Nephron progenitor cell (in vitro differentiated cells): Measurements from ENCODE around the gene SUSD3.
"Not testable (repeated sequence)": the region's sequence is repeated elsewhere in the genome, so short reads cannot be mapped to it uniquely, and the experiment has no call there.

Source experiments
- DNase-seq: peaks from one replicate; pipeline ENCODE4 v3.0.0; 2021
- H3K27ac Mint-ChIP-seq: 2 replicates; pipeline ENCODE4 v1.8.0; 2021; ENCODE audit warnings: mild to moderate bottlenecking, moderate library complexity, mixed read lengths
- H3K27me3 Mint-ChIP-seq: 2 replicates; pipeline ENCODE4 v1.8.0; 2021; ENCODE audit warnings: mild to moderate bottlenecking, low read depth, mixed read lengths; ENCODE audit not compliant: poor library complexity
- H3K36me3 Mint-ChIP-seq: 2 replicates; pipeline ENCODE4 v1.8.0; 2021; ENCODE audit warnings: low read depth, mixed read lengths
- H3K4me1 Mint-ChIP-seq: 2 replicates; pipeline ENCODE4 v1.8.0; 2021; ENCODE audit warnings: mixed read lengths
- H3K4me3 Mint-ChIP-seq: 2 replicates; pipeline ENCODE4 v1.8.0; 2021; ENCODE audit warnings: mild to moderate bottlenecking, moderate library complexity, mixed read lengths
- H3K9me3 Mint-ChIP-seq: 2 replicates; pipeline ENCODE4 v1.8.0; 2021; ENCODE audit warnings: mild to moderate bottlenecking, moderate library complexity, mixed read lengths
- TF ChIP-seq, protein P1 (sequence below): fragments of 200-600 bp; sonication (generic); IDR thresholded peaks from 2 replicates; pipeline ENCODE4 v1.5.0; 2021; ENCODE audit warnings: antibody characterized with exemption

SUSD3 gene

DNA sequence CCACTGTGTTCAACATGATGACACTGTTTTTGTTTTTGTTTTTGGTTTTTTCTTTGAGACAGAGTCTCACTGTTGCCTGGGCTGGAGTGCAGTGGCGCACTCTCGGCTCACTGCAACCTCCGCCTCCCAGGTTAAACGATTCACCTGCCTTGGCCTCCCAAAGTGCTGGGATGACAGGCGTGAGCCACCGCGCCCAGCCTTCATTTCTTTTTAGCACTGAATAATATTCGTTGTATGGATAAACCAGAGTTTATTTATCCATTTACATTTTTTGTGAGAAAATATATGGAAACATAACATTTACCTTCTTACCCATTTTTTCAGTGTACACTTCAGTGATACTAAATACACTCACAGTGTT lies 41.8 kb downstream of the SUSD3 start:
- Mint-ChIP-seq H3K9me3 (peaks cover 35% of the 10 kb centered on the region), H3K36me3 (peaks cover 23% of the 10 kb centered on the region), H3K27ac (no peak overlapping the region), H3K4me3 (no peak overlapping the region), H3K4me1 (peaks cover 8% of the 10 kb centered on the region), H3K27me3 (peaks cover 9% of the 10 kb centered on the region)
- no peak for DNase-seq
- TF ChIP-seq, protein P1, sequence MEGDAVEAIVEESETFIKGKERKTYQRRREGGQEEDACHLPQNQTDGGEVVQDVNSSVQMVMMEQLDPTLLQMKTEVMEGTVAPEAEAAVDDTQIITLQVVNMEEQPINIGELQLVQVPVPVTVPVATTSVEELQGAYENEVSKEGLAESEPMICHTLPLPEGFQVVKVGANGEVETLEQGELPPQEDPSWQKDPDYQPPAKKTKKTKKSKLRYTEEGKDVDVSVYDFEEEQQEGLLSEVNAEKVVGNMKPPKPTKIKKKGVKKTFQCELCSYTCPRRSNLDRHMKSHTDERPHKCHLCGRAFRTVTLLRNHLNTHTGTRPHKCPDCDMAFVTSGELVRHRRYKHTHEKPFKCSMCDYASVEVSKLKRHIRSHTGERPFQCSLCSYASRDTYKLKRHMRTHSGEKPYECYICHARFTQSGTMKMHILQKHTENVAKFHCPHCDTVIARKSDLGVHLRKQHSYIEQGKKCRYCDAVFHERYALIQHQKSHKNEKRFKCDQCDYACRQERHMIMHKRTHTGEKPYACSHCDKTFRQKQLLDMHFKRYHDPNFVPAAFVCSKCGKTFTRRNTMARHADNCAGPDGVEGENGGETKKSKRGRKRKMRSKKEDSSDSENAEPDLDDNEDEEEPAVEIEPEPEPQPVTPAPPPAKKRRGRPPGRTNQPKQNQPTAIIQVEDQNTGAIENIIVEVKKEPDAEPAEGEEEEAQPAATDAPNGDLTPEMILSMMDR = no peak

DNA sequence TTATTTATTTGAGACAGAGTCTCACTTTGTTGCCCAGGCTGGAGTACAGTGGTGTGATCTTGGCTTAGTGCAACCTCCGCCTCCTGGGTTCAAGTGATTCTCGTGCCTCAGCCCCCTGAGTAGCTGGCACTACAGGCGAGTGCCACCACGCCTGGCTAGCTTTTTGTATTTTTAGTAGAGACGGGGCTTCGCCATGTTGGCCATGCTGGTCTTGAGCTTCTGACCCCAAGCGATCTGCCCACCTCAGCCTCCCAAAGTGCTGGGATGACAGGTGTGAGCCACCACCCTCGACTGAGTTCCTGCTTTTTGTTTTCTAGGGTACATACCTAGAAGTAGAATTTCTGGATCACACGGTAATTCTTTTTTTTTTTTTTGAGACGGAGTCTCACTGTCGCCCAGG lies 42.6 kb downstream of the SUSD3 start:
- not testable (repeated sequence) for H3K4me1 Mint-ChIP-seq, H3K27me3 Mint-ChIP-seq, H3K4me3 Mint-ChIP-seq, DNase-seq, H3K27ac Mint-ChIP-seq
- peaks cover 23% of the 10 kb centered on the region for H3K36me3 Mint-ChIP-seq
- H3K9me3 Mint-ChIP-seq = peaks cover 35% of the 10 kb centered on the region

DNA sequence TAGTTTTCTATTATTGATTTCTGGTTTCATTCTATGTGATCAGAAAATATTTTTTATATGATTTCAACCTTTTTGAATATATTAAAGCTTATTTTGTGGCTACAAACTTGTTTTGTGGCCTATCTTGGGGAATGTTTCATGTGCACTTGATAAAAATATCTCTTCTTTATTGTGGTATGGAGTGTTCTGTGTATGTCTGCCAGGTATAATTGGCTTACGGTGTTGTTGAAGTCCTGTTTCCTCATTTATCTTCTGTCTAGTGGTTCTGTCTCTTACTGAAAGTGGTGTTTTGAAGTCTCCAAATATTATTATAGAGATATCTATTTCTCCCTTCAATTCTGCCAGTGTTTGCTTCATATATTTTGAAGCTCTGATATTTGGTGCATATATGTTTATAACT lies 47.1 kb downstream of the SUSD3 start:
- H3K36me3 Mint-ChIP-seq = peaks cover 19% of the 10 kb centered on the region
- H3K4me1 Mint-ChIP-seq = peaks cover under 1% of the 10 kb centered on the region
- H3K27me3 Mint-ChIP-seq = peaks cover 4% of the 10 kb centered on the region
- no peak overlapping the region for H3K4me3 Mint-ChIP-seq
- H3K9me3 Mint-ChIP-seq = peaks cover 34% of the 10 kb centered on the region
- TF ChIP-seq, protein P1 = no peak
- no peak overlapping the region for H3K27ac Mint-ChIP-seq
- no peak for DNase-seq

DNA sequence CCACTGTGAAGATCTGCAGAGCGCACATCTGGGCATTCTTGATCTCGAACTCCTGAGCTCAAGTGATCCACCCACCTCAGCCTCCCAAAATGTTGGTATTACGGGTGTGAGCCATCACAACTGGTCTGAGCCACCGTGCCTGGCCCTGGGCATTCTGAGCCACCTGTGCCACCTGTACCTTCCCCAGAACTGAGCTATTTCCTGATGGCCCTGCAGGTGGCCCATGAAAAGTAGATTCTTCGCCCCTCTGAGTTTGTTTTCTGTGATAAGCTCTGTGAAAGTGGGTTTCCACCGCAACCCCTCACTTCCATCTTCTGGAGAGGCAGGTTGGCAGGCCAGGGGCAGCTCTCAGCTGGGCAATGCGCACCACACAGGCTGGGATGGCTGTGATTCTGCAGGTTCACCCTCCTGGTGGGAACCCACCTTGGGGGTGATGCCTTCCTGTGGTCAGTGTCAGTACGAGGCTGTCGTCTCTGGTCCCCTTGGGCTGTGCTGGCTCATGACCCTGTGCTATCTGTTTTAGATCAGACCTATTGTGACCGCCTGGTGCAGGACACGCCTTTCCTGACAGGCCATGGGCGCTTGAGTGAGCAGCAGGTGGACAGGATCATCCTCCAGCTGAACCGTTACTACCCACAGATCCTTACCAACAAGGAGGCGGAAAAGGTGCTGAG lies 48.8 kb downstream of the SUSD3 start:
- TF ChIP-seq, protein P1 = no peak
- H3K36me3 Mint-ChIP-seq = peaks cover 18% of the 10 kb centered on the region
- H3K27ac Mint-ChIP-seq = no peak overlapping the region
- peaks cover 4% of the 10 kb centered on the region for H3K27me3 Mint-ChIP-seq
- no peak for DNase-seq
- H3K4me1 Mint-ChIP-seq = peaks cover 9% of the 10 kb centered on the region
- peaks cover 22% of the 10 kb centered on the region for H3K9me3 Mint-ChIP-seq
- no peak overlapping the region for H3K4me3 Mint-ChIP-seq

DNA sequence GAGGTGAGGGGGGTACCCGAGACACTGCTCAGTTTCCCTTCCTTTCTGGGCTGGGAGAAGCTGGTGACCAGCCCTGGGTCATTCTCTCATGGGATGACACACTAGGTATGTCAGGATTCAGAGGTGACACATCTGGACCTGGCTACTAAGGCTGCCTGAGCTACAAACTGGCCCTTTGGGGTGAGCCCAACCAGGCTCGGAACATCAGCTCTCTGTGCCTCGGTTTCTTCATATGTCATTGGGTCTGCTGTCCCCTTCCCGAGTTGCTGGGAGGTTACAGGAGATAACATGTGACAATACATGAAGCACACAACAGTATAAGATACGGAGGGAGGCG lies 49.3 kb downstream of the SUSD3 start:
- Mint-ChIP-seq H3K27me3 (peaks cover 4% of the 10 kb centered on the region), H3K9me3 (peaks cover 17% of the 10 kb centered on the region), H3K36me3 (peaks cover 15% of the 10 kb centered on the region), H3K4me1 (peaks cover 9% of the 10 kb centered on the region), H3K27ac (no peak overlapping the region), H3K4me3 (no peak overlapping the region)
- TF ChIP-seq, protein P1 = no peak
- DNase-seq = no peak

DNA sequence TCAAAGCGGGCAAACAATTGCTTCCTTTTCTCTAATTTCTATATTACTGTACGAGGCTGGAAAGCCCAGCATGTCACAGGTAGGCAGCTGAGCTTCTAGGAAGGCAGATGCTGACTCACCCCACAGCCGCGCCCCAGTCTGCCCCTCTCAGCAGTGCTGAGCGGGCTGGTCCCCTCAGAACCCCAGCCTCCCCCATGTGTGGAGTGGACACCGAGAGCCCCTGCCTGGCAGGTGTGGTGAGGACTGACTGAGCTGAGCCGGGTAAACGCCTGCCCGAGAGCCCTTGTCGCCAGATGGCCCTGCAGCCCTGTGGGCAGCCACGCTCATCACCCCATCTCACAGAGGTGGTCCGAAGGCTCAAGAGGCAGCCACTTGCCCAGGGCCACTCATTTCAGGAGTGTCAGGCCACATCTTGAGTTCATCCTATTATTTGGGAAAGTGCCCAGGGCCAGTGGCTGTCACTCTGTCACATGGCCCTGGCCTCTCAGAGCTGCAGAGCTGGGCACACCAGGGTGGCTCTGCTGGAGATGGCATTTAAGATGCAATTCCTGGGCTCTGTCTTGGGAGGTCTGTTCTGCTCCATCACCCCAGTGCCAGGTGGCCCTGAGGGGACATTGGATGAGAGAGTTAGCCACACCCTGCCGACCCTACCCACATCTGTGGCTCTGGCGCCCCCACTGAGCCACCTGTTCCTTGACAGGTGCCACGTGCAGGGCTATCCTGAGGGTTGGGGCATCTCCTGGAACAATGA lies 50.0 kb downstream of the SUSD3 start:
- H3K9me3 Mint-ChIP-seq = peaks cover 12% of the 10 kb centered on the region
- TF ChIP-seq, protein P1 = no peak
- H3K4me3 Mint-ChIP-seq = no peak overlapping the region
- peaks cover 9% of the 10 kb centered on the region for H3K4me1 Mint-ChIP-seq
- no peak for DNase-seq
- peaks cover 4% of the 10 kb centered on the region for H3K27me3 Mint-ChIP-seq
- no peak overlapping the region for H3K27ac Mint-ChIP-seq
- peaks cover 13% of the 10 kb centered on the region for H3K36me3 Mint-ChIP-seq
